ENCODE results near the gene PNKP.

Gene PNKP

DNA sequence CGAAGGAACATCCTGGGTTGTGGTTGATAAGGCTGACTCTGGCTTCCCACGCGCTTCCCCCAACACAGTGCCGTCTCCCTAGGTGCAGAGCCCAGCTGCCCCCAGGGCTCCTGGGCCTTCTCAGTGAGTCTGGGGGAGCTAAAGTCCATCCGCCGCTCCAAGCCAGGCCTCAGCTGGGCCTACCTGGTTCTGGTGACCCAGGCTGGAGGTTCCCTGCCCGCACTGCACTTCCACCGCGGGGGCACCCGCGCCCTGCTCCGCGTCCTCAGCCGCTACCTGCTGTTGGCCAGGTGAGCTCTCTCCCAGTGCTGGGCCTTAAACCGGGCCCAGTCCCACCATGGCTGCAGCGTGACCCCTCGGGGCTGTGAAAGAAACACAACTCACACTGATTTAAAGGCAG, 13.8 kb upstream of the PNKP start:
- H3K9me3 ChIP-seq (ENCODE audit: control insufficient read depth, insufficient read depth, low read length): peaks cover 3% of the 10 kb centered on the region; the same call in 1 of the 2 replicates
- no peak overlapping the region for H3K4me2 ChIP-seq (ENCODE audit: low read length)
- no peak overlapping the region for H3K27ac ChIP-seq (ENCODE audit: low read depth, low read length)
- no peaks in the 10 kb centered on the region for H3K9me2 ChIP-seq (replicated peaks; ENCODE audit: control insufficient read depth, low read length)
- no peaks in the 10 kb centered on the region for H4K20me1 ChIP-seq (ENCODE audit: control insufficient read depth, insufficient read depth, low read depth, low read length)
- H3K36me3 ChIP-seq (ENCODE audit: control insufficient read depth, low read length): peaks cover 22% of the 10 kb centered on the region
- H3K79me2 ChIP-seq (ENCODE audit: control insufficient read depth, low read length): peaks cover 4% of the 10 kb centered on the region
- H3K4me3 ChIP-seq (ENCODE audit: low read length): no peak overlapping the region
- peaks cover 13% of the 10 kb centered on the region for H3K4me1 ChIP-seq (ENCODE audit: control insufficient read depth, low read length)
- H3K27me3 ChIP-seq (ENCODE audit: control insufficient read depth, low read length): no peaks in the 10 kb centered on the region
- TF ChIP-seq EZH2phosphoT487 (IDR thresholded peaks at IDR 0.05; ENCODE audit: borderline replicate concordance, low read length): no peak
- TF ChIP-seq, protein P1, sequence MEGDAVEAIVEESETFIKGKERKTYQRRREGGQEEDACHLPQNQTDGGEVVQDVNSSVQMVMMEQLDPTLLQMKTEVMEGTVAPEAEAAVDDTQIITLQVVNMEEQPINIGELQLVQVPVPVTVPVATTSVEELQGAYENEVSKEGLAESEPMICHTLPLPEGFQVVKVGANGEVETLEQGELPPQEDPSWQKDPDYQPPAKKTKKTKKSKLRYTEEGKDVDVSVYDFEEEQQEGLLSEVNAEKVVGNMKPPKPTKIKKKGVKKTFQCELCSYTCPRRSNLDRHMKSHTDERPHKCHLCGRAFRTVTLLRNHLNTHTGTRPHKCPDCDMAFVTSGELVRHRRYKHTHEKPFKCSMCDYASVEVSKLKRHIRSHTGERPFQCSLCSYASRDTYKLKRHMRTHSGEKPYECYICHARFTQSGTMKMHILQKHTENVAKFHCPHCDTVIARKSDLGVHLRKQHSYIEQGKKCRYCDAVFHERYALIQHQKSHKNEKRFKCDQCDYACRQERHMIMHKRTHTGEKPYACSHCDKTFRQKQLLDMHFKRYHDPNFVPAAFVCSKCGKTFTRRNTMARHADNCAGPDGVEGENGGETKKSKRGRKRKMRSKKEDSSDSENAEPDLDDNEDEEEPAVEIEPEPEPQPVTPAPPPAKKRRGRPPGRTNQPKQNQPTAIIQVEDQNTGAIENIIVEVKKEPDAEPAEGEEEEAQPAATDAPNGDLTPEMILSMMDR (IDR thresholded peaks at IDR 0.05; ENCODE audit: low read depth, low read length, poor library complexity, severe bottlenecking): no peak
- peaks cover under 1% of the 10 kb centered on the region; the same call in 1 of the 2 replicates for H3F3A ChIP-seq (ENCODE audit: control insufficient read depth, insufficient read depth)

DNA sequence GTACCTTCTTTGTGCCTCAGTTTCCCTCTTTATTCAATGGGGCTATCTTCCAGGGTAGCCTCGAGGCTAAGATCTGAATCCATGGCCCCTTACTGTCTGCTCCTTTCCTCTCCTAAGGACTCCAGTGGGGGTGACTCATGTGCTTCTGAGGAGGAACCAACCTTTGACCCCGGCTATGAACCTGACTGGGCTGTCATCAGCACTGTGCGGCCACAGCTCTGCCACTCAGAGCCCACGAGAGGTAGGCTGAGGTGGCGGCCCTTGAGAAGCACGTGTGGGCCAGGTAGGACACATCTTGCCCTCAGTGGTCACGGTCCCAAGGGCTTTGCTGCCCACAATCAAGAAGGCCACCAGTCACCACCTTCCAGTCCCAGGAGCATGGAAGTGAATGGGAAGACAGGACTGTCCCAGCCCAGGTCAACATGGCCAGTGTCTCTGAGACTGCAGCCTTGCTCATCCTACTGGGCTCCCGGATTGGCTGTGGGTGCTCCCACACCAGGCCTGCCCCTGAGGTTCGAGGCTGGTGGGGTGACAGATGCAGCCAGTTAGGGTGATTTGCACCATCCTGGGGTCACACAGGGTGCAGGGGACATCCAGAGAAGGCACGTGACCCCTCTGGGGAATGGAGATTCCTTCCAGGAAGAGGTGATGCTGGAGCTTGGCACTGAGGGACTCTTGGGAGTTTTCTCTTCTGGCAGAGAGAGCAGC, 12.9 kb upstream of the PNKP start:
- H3K36me3 ChIP-seq (ENCODE audit: control insufficient read depth, low read length): peaks cover 22% of the 10 kb centered on the region

DNA sequence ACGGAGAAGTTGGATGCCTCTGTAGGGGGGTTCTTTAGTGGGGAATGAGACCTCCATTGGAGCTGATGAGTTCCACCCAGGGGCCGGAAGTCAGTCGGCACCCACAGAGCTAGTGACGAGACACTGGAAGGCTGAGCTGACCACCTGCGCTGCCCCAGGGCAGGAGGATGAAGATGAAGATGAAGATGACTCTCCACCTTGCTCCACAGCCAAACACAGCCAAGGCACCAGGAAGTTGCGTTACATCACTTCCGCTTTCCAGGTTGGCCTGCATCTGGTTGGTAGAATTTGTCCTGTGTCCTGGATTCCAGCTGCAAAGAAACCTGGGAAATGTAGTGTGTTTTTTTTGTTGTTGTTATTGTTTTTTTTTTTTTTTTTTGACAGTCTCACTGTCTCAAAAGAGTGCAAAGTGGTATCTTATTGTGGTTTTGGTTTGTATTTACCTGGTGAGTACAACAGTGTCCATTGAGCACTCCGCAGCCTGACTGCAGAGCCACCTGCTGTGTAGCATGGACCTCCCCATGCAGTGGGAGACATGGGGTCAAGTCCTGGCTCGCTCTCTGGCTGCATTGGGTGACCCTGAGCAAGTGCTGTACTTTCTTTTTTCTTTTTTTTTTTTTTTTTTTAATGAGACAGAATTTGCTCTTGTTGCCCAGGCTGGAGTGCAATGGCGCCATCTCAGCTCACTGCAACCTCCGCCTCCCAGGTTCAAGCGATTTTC, 12.0 kb upstream of the PNKP start:
- Histone ChIP-seq H4K20me1 (ENCODE audit: control insufficient read depth, insufficient read depth, low read depth, low read length) (no peaks in the 10 kb centered on the region), H3K9me2 (replicated peaks; ENCODE audit: control insufficient read depth, low read length) (no peaks in the 10 kb centered on the region), H3K79me2 (ENCODE audit: control insufficient read depth, low read length) (peaks cover 22% of the 10 kb centered on the region), H3F3A (ENCODE audit: control insufficient read depth, insufficient read depth) (no peaks in the 10 kb centered on the region), H3K27ac (ENCODE audit: low read depth, low read length) (no peak overlapping the region), H3K4me3 (ENCODE audit: low read length) (no peak overlapping the region), H3K4me2 (ENCODE audit: low read length) (no peak overlapping the region; the same call in 1 of the 2 replicates), H3K4me1 (ENCODE audit: control insufficient read depth, low read length) (peaks cover 22% of the 10 kb centered on the region), H3K9me3 (ENCODE audit: control insufficient read depth, insufficient read depth, low read length) (peaks cover 3% of the 10 kb centered on the region; the same call in 1 of the 2 replicates), H3K36me3 (ENCODE audit: control insufficient read depth, low read length) (peaks cover 22% of the 10 kb centered on the region), H3K27me3 (ENCODE audit: control insufficient read depth, low read length) (no peaks in the 10 kb centered on the region)
- TF ChIP-seq, protein P1 (IDR thresholded peaks at IDR 0.05; ENCODE audit: low read depth, low read length, poor library complexity, severe bottlenecking): no peak
- no peak for TF ChIP-seq EZH2phosphoT487 (IDR thresholded peaks at IDR 0.05; ENCODE audit: borderline replicate concordance, low read length)

More for the DNA sequence above, 12.9 kb upstream of the PNKP start:
- no peaks in the 10 kb centered on the region for H3K9me2 ChIP-seq (replicated peaks; ENCODE audit: control insufficient read depth, low read length)
- H3K79me2 ChIP-seq (ENCODE audit: control insufficient read depth, low read length): peaks cover 12% of the 10 kb centered on the region
- no peak for TF ChIP-seq EZH2phosphoT487 (IDR thresholded peaks at IDR 0.05; ENCODE audit: borderline replicate concordance, low read length)
- TF ChIP-seq, protein P1 (IDR thresholded peaks at IDR 0.05; ENCODE audit: low read depth, low read length, poor library complexity, severe bottlenecking): no peak
- H3F3A ChIP-seq (ENCODE audit: control insufficient read depth, insufficient read depth): no peaks in the 10 kb centered on the region
- H4K20me1 ChIP-seq (ENCODE audit: control insufficient read depth, insufficient read depth, low read depth, low read length): no peaks in the 10 kb centered on the region
- H3K4me3 ChIP-seq (ENCODE audit: low read length): no peak overlapping the region
- H3K9me3 ChIP-seq (ENCODE audit: control insufficient read depth, insufficient read depth, low read length): peaks cover 3% of the 10 kb centered on the region; the same call in 1 of the 2 replicates
- H3K4me2 ChIP-seq (ENCODE audit: low read length): no peak overlapping the region
- H3K27ac ChIP-seq (ENCODE audit: low read depth, low read length): no peak overlapping the region
- no peaks in the 10 kb centered on the region for H3K27me3 ChIP-seq (ENCODE audit: control insufficient read depth, low read length)
- peaks cover 18% of the 10 kb centered on the region for H3K4me1 ChIP-seq (ENCODE audit: control insufficient read depth, low read length)
